OCI-LY3 (cell line): ENCODE data around the gene ABLIM2.

Source experiments
- H2AFZ ChIP-seq: fragments of 200-600, 300-600 bp; shearing (Covaris generic); 2 replicates; pipeline ENCODE4 v1.6.0; 2014; ENCODE audit warnings: antibody characterized with exemption, low read depth, low read length
- H3K27ac ChIP-seq: fragments of 200-600, 300-600 bp; sonication (generic); 2 replicates; pipeline ENCODE4 v1.5.1; 2014; ENCODE audit warnings: mild to moderate bottlenecking, low read length, moderate library complexity, mixed read lengths
- H3K27me3 ChIP-seq: fragments of 200-600, 300-600 bp; sonication (generic); 2 replicates; pipeline ENCODE4 v1.6.1; 2014; ENCODE audit warnings: low read depth, low read length, mixed read lengths
- H3K36me3 ChIP-seq: fragments of 200-600, 300-600 bp; sonication (generic); replicated peaks from 2 replicates; pipeline ENCODE3; 2014; ENCODE audit warnings: low read depth, low read length, mixed read lengths
- H3K4me1 ChIP-seq: fragments of 300-600, 200-600 bp; sonication (generic); 2 replicates; pipeline ENCODE4 v1.6.1; 2014; ENCODE audit warnings: low read length, mixed read lengths
- H3K4me2 ChIP-seq: fragments of 200-600, 300-600 bp; sonication (generic); 2 replicates; pipeline ENCODE4 v1.6.1; 2014; ENCODE audit warnings: low read length, mixed read lengths
- H3K4me3 ChIP-seq: fragments of 300-600, 200-600 bp; sonication (generic); 2 replicates; pipeline ENCODE4 v1.5.1; 2014; ENCODE audit warnings: antibody characterized with exemption, mild to moderate bottlenecking, low read length, moderate library complexity
- H3K79me2 ChIP-seq: fragments of 300-600, 200-600 bp; shearing (Covaris generic); 2 replicates; pipeline ENCODE4 v1.6.1; 2014; ENCODE audit warnings: mild to moderate bottlenecking, low read length, mixed read lengths
- H3K9ac ChIP-seq: fragments of 300-600, 200-600 bp; shearing (Covaris generic); 2 replicates; pipeline ENCODE4 v1.6.0; 2014; ENCODE audit warnings: mild to moderate bottlenecking, low read length, moderate library complexity
- H3K9me3 ChIP-seq: fragments of 200-600, 300-600 bp; shearing (Covaris generic); 2 replicates; pipeline ENCODE4 v1.6.1; 2014; ENCODE audit warnings: low read length, mixed read lengths; ENCODE audit not compliant: insufficient read depth
- H4K20me1 ChIP-seq: fragments of 200-600, 300-600 bp; sonication (generic); 2 replicates; pipeline ENCODE4 v1.6.1; 2016; ENCODE audit warnings: low read length, mixed read lengths; ENCODE audit not compliant: insufficient read depth
- CTCF ChIP-seq: fragments of 200-600, 300-600 bp; sonication (generic); IDR thresholded peaks from 2 replicates; pipeline ENCODE4 v1.5.1; 2014; ENCODE audit warnings: antibody characterized with exemption, low read length, low read depth
- EZH2phosphoT487 ChIP-seq: fragments of 200-600 bp; shearing (Covaris generic); IDR thresholded peaks from 2 replicates; pipeline ENCODE4 v1.6.1; 2018; ENCODE audit warnings: antibody characterized with exemption, mixed run types, low read depth

The ABLIM2 gene

GRCh38 chr4:8022767-8023695, 135.6 kb downstream of the ABLIM2 start:
- TF ChIP-seq EZH2phosphoT487, result no peak
- no peak for TF ChIP-seq CTCF
- Histone ChIP-seq H3K36me3 (no peaks in the 10 kb centered on the region), H3K4me2 (no peak overlapping the region), H3K4me1 (no peaks in the 10 kb centered on the region), H3K27ac (no peak overlapping the region), H3K4me3 (no peak overlapping the region), H3K9ac (no peak overlapping the region), H4K20me1 (no peaks in the 10 kb centered on the region), H3K9me3 (no peaks in the 10 kb centered on the region), H2AFZ (no peak overlapping the region), H3K79me2 (no peaks in the 10 kb centered on the region), H3K27me3 (no peaks in the 10 kb centered on the region)

- TF ChIP-seq CTCF (no peak), EZH2phosphoT487 (no peak)
Measured at GRCh38 chr4:8021796-8022195, 136.8 kb downstream of the ABLIM2 start.

GRCh38 chr4:8019396-8020365, 138.9 kb downstream of the ABLIM2 start:
- Histone ChIP-seq H4K20me1 (no peaks in the 10 kb centered on the region), H3K4me1 (no peaks in the 10 kb centered on the region), H2AFZ (no peak overlapping the region), H3K36me3 (no peaks in the 10 kb centered on the region), H3K9me3 (no peaks in the 10 kb centered on the region), H3K4me2 (no peak overlapping the region), H3K4me3 (no peak overlapping the region), H3K79me2 (no peaks in the 10 kb centered on the region), H3K27me3 (no peaks in the 10 kb centered on the region), H3K27ac (no peak overlapping the region), H3K9ac (no peak overlapping the region)
- no peak for TF ChIP-seq EZH2phosphoT487
- no peak for TF ChIP-seq CTCF

More at GRCh38 chr4:8021796-8022195, 136.8 kb downstream of the ABLIM2 start:
- H3K36me3 ChIP-seq, result no peaks in the 10 kb centered on the region
- no peaks in the 10 kb centered on the region for H3K79me2 ChIP-seq
- no peaks in the 10 kb centered on the region for H3K4me1 ChIP-seq
- H2AFZ ChIP-seq, result no peak overlapping the region
- no peaks in the 10 kb centered on the region for H4K20me1 ChIP-seq
- H3K27ac ChIP-seq, result no peak overlapping the region
- no peaks in the 10 kb centered on the region for H3K27me3 ChIP-seq
- H3K9me3 ChIP-seq, result no peaks in the 10 kb centered on the region
- H3K9ac ChIP-seq, result no peak overlapping the region
- H3K4me2 ChIP-seq, result no peak overlapping the region
- no peak overlapping the region for H3K4me3 ChIP-seq

GRCh38 chr4:8016527-8016926, 142.1 kb downstream of the ABLIM2 start:
- Histone ChIP-seq H2AFZ (no peak overlapping the region), H3K27me3 (peaks cover 5% of the 10 kb centered on the region; the same call in 1 of the 2 replicates), H3K9me3 (no peaks in the 10 kb centered on the region), H4K20me1 (no peaks in the 10 kb centered on the region), H3K4me2 (no peak overlapping the region), H3K4me3 (no peak overlapping the region), H3K9ac (no peak overlapping the region), H3K27ac (no peak overlapping the region), H3K79me2 (no peaks in the 10 kb centered on the region), H3K36me3 (no peaks in the 10 kb centered on the region), H3K4me1 (no peaks in the 10 kb centered on the region)
- TF ChIP-seq EZH2phosphoT487 (no peak), CTCF (no peak)
